Activated CD4-positive, alpha-beta T cell treated with anti-CD3 and anti-CD28 coated beads, Interleukin-2, amount 10 ng/mL, durations not matched to agents 7 days and 5 days (primary cell): ENCODE measurements around the gene HP1BP3. TPM values are rescaled to one million over a fixed set of nuclear protein-coding genes. Genes with fewer than 3 reads are reported as not detected.
"Not testable (repeated sequence)": the region's sequence is repeated elsewhere in the genome, so short reads cannot be mapped to it uniquely, and the experiment has no call there.

Experiments used
- CTCF ChIA-PET: fragments of 350-600 bp; sonication (Branson Sonifier 250); formaldehyde crosslinking; loops from one replicate; lab custom pipeline; 2021; ENCODE audit warnings: antibody characterized with exemption; lab: Charles Lee
- POLR2A ChIA-PET: fragments of 350-600 bp; sonication (Branson Sonifier 250); formaldehyde crosslinking; loops from one replicate; lab custom pipeline; 2021; ENCODE audit warnings: antibody characterized with exemption; lab: Charles Lee
- DNase-seq: peaks from one replicate; pipeline ENCODE4 v3.0.0-alpha.2; 2020
- H3K27ac Mint-ChIP-seq: one replicate; pipeline ENCODE4 v1.8.0; 2021; ENCODE audit warnings: mild to moderate bottlenecking, moderate library complexity, mixed read lengths
- H3K27me3 Mint-ChIP-seq: one replicate; pipeline ENCODE4 v1.8.0; 2021; ENCODE audit warnings: mixed read lengths
- H3K36me3 Mint-ChIP-seq: one replicate; pipeline ENCODE4 v1.8.0; 2021; ENCODE audit warnings: low read depth, mixed read lengths
- H3K4me1 Mint-ChIP-seq: one replicate; pipeline ENCODE4 v1.8.0; 2021; ENCODE audit warnings: mixed read lengths
- H3K4me3 Mint-ChIP-seq: one replicate; pipeline ENCODE4 v1.8.0; 2021; ENCODE audit warnings: mild to moderate bottlenecking, moderate library complexity, mixed read lengths
- H3K9me3 Mint-ChIP-seq: one replicate; pipeline ENCODE4 v1.8.0; 2021; ENCODE audit warnings: mixed read lengths
- total RNA-seq, 2 experiments: library from RNA; stranded (reverse); gene quantifications; one replicate each; pipeline ENCODE4 v1.2.3, GENCODE V29; 2021

Gene HP1BP3
- total RNA-seq, 2 experiments from 2014 or later = 369 to 407 TPM

- peaks cover 2% of the 10 kb centered on the region for H3K36me3 Mint-ChIP-seq
- no peaks in the 10 kb centered on the region for H3K9me3 Mint-ChIP-seq
- POLR2A ChIA-PET = no interaction called here
- H3K27ac Mint-ChIP-seq = no peak overlapping the region
- H3K27me3 Mint-ChIP-seq = peaks cover 2% of the 10 kb centered on the region
- no peak overlapping the region for H3K4me3 Mint-ChIP-seq
- CTCF ChIA-PET = no interaction called here
- H3K4me1 Mint-ChIP-seq = peaks cover 13% of the 10 kb centered on the region
- DNase-seq = no peak
Measured at GRCh38 chr1:20792196-20792595, 5.1 kb upstream of the HP1BP3 start.

- peaks cover 13% of the 10 kb centered on the region for H3K4me1 Mint-ChIP-seq
- H3K4me3 Mint-ChIP-seq = no peak overlapping the region
- ChIA-PET POLR2A (no interaction called here), CTCF (no interaction called here)
- no peaks in the 10 kb centered on the region for H3K9me3 Mint-ChIP-seq
- no peak for DNase-seq
- no peak overlapping the region for H3K27ac Mint-ChIP-seq
- peaks cover 2% of the 10 kb centered on the region for H3K27me3 Mint-ChIP-seq
- H3K36me3 Mint-ChIP-seq = peaks cover 7% of the 10 kb centered on the region
Measured at GRCh38 chr1:20790785-20791184, 3.7 kb upstream of the HP1BP3 start.

- POLR2A ChIA-PET, H3K27ac Mint-ChIP-seq, CTCF ChIA-PET, DNase-seq, H3K27me3 Mint-ChIP-seq, H3K4me3 Mint-ChIP-seq, H3K9me3 Mint-ChIP-seq: not testable (repeated sequence)
- H3K36me3 Mint-ChIP-seq = peaks cover 11% of the 10 kb centered on the region
- peaks cover 21% of the 10 kb centered on the region for H3K4me1 Mint-ChIP-seq
Measured at GRCh38 chr1:20789598-20789997, 2.5 kb upstream of the HP1BP3 start.

- H3K27ac Mint-ChIP-seq = peak overlapping the region; percentile 96
- DNase-seq = no peak
- peaks cover 29% of the 10 kb centered on the region for H3K4me1 Mint-ChIP-seq
- CTCF ChIA-PET = interaction anchor here (1.0 to 1.3 kb wide), 2 partner anchors 19 to 26 kb away, joined by 3 to 4 read pairs; no protein-coding TSS in a partner anchor
- H3K9me3 Mint-ChIP-seq = no peaks in the 10 kb centered on the region
- H3K4me3 Mint-ChIP-seq = peak overlapping the region; percentile 98
- H3K36me3 Mint-ChIP-seq = peaks cover 11% of the 10 kb centered on the region
- H3K27me3 Mint-ChIP-seq = no peaks in the 10 kb centered on the region
- POLR2A ChIA-PET = no interaction called here
Measured at GRCh38 chr1:20787840-20788795, 1.0 kb upstream of the HP1BP3 start.

GRCh38 chr1:20786253-20787028 lies 666 bp downstream of the HP1BP3 start:
- H3K27ac Mint-ChIP-seq = peak overlapping the region; percentile 99
- ChIA-PET POLR2A (interaction anchor here (0.8 to 1.2 kb wide), 2 partner anchors 17 to 125 kb away, joined by 3 to 4 read pairs; partner anchors contain the start of gene DDOST), CTCF (interaction anchor here (0.5 to 2.0 kb wide), 7 partner anchors 10 to 373 kb away, joined by 3 to 7 read pairs (median 4); no protein-coding TSS in a partner anchor)
- H3K4me3 Mint-ChIP-seq = peak overlapping the region; percentile 98
- no peaks in the 10 kb centered on the region for H3K9me3 Mint-ChIP-seq
- H3K4me1 Mint-ChIP-seq = peaks cover 31% of the 10 kb centered on the region
- no peaks in the 10 kb centered on the region for H3K27me3 Mint-ChIP-seq
- DNase-seq = peak; percentile 95
- H3K36me3 Mint-ChIP-seq = peaks cover 14% of the 10 kb centered on the region

- Mint-ChIP-seq H3K27me3 (no peaks in the 10 kb centered on the region), H3K4me1 (peaks cover 35% of the 10 kb centered on the region), H3K27ac (peak overlapping the region; percentile 99), H3K36me3 (peaks cover 18% of the 10 kb centered on the region), H3K4me3 (peak overlapping the region; percentile 98), H3K9me3 (no peaks in the 10 kb centered on the region)
- DNase-seq = no peak
- ChIA-PET CTCF (interaction anchor here (0.5 to 2.0 kb wide), 5 partner anchors 10 to 297 kb away, joined by 3 to 7 read pairs (median 5); no protein-coding TSS in a partner anchor), POLR2A (interaction anchor here (1.2 kb wide), 1 partner anchor 17 kb away, joined by 4 read pairs; no protein-coding TSS in a partner anchor)
Measured at GRCh38 chr1:20785907-20786252, 1.2 kb downstream of the HP1BP3 start.

GRCh38 chr1:20775700-20776099 lies 11.4 kb downstream of the HP1BP3 start:
- no peaks in the 10 kb centered on the region for H3K27me3 Mint-ChIP-seq
- ChIA-PET CTCF (interaction anchor here (1.4 kb wide), 1 partner anchor 10 kb away, joined by 5 read pairs; no protein-coding TSS in a partner anchor), POLR2A (no interaction called here)
- no peak for DNase-seq
- no peak overlapping the region for H3K27ac Mint-ChIP-seq
- no peak overlapping the region for H3K4me3 Mint-ChIP-seq
- no peaks in the 10 kb centered on the region for H3K9me3 Mint-ChIP-seq
- peaks cover 54% of the 10 kb centered on the region for H3K36me3 Mint-ChIP-seq
- H3K4me1 Mint-ChIP-seq = peaks cover 11% of the 10 kb centered on the region

- CTCF ChIA-PET = interaction anchor here (1.0 kb wide), 1 partner anchor 12 kb away, joined by 3 read pairs; no protein-coding TSS in a partner anchor
- Mint-ChIP-seq H3K27ac (no peak overlapping the region), H3K9me3 (no peaks in the 10 kb centered on the region), H3K27me3 (no peaks in the 10 kb centered on the region), H3K4me3 (no peak overlapping the region), H3K4me1 (no peaks in the 10 kb centered on the region), H3K36me3 (peaks cover 55% of the 10 kb centered on the region)
- POLR2A ChIA-PET = interaction anchor here (0.7 kb wide), 1 partner anchor 12 kb away, joined by 4 read pairs; no protein-coding TSS in a partner anchor
- DNase-seq = no peak
Measured at GRCh38 chr1:20771780-20772179, 15.3 kb downstream of the HP1BP3 start.

GRCh38 chr1:20770314-20771087 lies 16.6 kb downstream of the HP1BP3 start:
- CTCF ChIA-PET = interaction anchor here (0.9 kb wide), 1 partner anchor 11 kb away, joined by 3 read pairs; no protein-coding TSS in a partner anchor
- POLR2A ChIA-PET = interaction anchor here (0.6 kb wide), 1 partner anchor 55 kb away, joined by 4 read pairs; no protein-coding TSS in a partner anchor

GRCh38 chr1:20767271-20767670 lies 19.8 kb downstream of the HP1BP3 start:
- no peak for DNase-seq
- no peaks in the 10 kb centered on the region for H3K9me3 Mint-ChIP-seq
- peaks cover 57% of the 10 kb centered on the region for H3K36me3 Mint-ChIP-seq
- H3K4me3 Mint-ChIP-seq = no peak overlapping the region
- no peak overlapping the region for H3K27ac Mint-ChIP-seq
- POLR2A ChIA-PET = no interaction called here
- no peaks in the 10 kb centered on the region for H3K4me1 Mint-ChIP-seq
- CTCF ChIA-PET = interaction anchor here (0.6 to 1.9 kb wide), 3 partner anchors 15 to 265 kb away, joined by 3 to 7 read pairs (median 6); partner anchors contain the start of gene HP1BP3
- no peaks in the 10 kb centered on the region for H3K27me3 Mint-ChIP-seq

More at GRCh38 chr1:20770314-20771087, 16.6 kb downstream of the HP1BP3 start:
- DNase-seq = no peak
- Mint-ChIP-seq H3K9me3 (no peaks in the 10 kb centered on the region), H3K27ac (no peak overlapping the region), H3K36me3 (peaks cover 56% of the 10 kb centered on the region), H3K27me3 (no peaks in the 10 kb centered on the region), H3K4me1 (no peaks in the 10 kb centered on the region), H3K4me3 (no peak overlapping the region)

GRCh38 chr1:20763417-20763816 lies 23.7 kb downstream of the HP1BP3 start:
- DNase-seq = no peak
- ChIA-PET POLR2A (no interaction called here), CTCF (no interaction called here)
- H3K4me3 Mint-ChIP-seq = no peak overlapping the region
- H3K4me1 Mint-ChIP-seq = no peaks in the 10 kb centered on the region
- no peak overlapping the region for H3K27ac Mint-ChIP-seq
- H3K36me3 Mint-ChIP-seq = peaks cover 60% of the 10 kb centered on the region
- no peaks in the 10 kb centered on the region for H3K27me3 Mint-ChIP-seq
- H3K9me3 Mint-ChIP-seq = no peaks in the 10 kb centered on the region

GRCh38 chr1:20760322-20760721 lies 26.8 kb downstream of the HP1BP3 start:
- CTCF ChIA-PET = interaction anchor here (0.7 kb wide), 1 partner anchor 8 kb away, joined by 3 read pairs; no protein-coding TSS in a partner anchor
- POLR2A ChIA-PET = no interaction called here
- Mint-ChIP-seq H3K27ac (no peak overlapping the region), H3K36me3 (peaks cover 58% of the 10 kb centered on the region), H3K4me1 (no peaks in the 10 kb centered on the region), H3K4me3 (no peak overlapping the region), H3K27me3 (no peaks in the 10 kb centered on the region), H3K9me3 (no peaks in the 10 kb centered on the region)
- no peak for DNase-seq
